ENCODE measurements around the gene VPS33A.
"Not testable (repeated sequence)": the region's sequence is repeated elsewhere in the genome, so short reads cannot be mapped to it uniquely, and the experiment has no call there.

Gene VPS33A

DNA sequence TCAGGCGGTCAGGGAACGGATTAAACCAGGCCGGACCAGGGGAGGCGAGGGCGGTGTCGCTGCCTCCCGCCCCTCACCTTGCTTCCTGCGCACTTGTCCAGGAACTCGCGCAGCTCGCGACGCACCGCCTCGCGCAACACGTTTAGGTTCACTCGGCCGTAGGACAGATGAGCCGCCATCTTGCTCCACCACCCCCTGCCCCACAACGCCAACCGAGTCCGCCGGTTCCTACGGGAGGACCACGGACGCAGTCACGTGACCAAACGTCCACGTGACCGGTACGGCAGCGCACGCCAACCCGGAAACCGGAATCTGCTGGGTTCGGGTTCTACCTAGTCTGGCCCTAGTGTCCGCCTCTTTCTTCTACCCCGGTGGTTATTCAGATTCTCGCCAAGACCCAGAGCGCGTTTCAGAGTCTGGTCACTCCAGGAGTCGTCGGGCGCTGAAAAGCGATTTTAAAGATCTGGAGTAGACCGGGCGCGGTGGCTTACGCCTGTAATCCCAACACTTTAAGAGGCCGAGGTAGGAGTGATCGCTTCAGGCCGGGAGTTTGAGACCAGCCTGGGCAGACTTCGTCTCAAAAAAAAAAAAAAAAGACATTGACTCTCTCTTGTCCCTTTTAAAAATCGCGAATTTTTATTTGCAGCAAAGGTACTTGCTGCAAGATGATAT is at the start of gene VPS33A:
VPS33A (minus strand) TSS at position 265 of the 672 bp plus-strand sequence; CDS start at position 179, 86 bp downstream.
- DNase-seq = peak; percentile 99

DNA sequence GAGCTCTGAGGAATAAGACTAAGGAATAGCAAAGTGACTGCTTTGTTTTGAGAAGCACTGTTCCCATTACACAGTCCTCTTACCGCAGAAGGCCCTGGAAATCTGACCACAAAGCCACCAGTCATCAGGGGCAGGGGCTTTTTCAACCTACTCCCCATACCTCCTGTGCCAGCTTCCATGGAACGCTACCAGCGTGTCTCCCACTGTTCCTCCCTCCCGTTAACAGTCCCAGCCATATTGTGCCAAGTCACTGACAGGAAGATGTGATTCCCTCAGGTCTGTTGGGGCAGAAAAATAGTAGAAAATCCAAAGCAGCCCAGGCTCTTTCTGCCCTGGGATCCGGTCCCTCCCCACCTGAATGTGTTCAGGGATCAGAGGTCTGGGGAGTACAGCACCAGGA is 46.6 kb upstream of the VPS33A start:
- DNase-seq = no peak

DNA sequence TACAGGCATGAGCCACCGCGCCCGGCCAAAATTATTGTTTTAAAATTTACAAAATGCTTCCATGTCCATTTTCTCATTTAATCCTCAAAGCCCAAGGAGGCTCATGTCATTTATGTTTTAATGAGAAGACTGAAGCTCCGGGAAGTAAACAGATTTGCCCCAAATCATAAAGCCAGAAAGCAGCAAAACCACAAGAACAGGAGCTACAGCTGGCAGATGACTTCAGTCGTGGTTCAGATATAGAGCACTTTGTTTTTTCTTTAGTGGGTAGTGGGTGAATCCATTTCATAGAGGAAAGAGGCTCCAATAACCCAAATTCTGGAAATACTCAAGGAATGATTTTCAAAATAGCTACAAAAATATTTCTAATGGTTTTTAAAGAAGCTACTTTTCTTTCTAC is 45.4 kb upstream of the VPS33A start:
- DNase-seq = no peak

DNA sequence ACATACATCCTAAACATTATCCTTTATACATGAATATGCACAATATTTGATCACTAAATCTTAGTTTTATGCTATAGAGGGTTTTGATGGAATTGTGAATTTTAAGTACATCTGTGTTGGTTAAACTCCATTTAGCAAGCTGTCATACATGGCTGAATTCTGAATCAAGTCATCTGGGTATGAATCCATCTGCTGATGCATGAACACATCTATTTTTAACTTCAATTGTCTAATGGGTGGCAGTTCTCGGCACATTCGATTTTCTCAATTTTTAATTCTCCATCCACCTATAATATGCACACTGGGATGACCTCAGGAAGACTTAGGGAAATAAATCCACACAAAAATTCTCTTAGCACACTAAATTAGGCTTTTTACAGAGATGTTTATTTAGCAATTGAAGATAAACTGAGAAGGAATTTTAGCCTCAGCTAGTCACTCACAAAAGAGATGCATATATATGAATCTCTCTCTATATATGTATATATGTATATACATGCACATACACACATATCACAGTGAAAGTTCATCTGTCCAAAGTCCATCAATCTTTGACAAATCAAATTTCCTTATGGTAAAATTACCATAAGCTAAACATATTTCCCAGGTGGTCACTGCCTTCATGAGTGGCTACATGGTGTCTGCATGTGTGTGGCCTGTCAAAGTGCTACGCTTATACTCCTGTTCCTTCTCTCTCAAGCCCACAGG is 44.5 kb upstream of the VPS33A start:
- no peak for DNase-seq

DNA sequence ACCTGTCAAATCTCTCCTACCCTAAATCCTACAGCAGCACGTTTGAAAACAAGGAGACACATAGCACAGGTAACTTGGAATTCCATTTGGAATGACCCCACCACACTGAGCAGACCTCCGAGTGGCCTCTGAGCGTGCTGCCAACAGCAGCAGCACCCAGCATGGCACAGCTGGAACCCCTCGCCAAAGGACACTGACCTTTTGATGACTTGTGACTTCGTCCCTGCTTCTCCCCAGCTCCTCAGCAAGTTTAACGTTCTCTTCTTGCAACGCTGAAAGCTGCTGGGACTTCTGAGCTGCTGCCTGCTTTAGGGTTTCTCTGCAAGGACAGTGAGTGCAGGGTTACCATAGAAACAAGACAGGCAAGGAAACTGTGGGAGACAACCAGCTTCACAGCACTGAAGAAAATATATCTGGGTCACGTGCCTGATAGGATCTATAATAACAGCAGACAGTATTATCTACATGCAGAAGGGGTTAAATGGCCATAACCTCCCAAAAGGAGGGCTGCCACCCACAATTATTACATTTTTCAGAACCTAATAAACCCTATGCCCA is 43.3 kb upstream of the VPS33A start:
- peak; percentile 10 for DNase-seq

DNA sequence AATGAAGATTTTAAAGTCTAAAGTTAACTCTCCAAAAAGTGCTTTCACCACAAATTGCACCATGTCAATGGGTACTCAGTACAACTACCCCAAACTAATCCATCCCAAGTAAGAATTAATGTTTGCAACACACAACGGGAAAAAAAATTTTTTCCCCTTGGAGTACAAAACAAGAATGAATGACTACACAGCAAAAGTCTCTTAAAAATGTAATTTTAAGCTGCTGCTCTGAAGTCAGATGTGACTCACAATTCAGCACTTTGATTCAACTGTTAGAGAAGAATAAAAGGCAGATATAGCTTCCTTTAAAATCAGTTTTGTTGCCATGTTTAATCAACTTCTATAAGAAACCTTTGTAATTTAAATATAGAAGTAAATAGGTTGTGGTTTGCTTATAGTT is 42.5 kb upstream of the VPS33A start:
- no peak for DNase-seq

DNA sequence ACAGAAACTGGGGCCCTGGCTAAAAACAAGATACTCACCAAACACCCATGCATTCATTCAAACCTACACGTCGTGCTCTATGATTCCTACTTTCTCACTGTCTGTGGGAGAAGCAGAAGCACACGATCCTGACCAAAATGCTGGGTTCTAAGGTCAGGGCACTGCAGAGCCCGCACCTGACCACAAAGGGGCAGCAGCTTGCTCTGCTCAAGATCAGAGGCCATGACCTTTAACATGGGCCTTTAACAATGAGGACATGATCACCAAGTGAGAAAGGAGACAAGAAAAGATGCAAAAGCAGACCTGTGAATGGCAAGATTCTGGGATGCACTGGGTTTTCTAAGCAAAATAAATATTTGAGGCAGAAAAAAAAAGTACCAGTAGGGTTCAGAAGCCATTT is 40.1 kb upstream of the VPS33A start:
- no peak for DNase-seq

DNA sequence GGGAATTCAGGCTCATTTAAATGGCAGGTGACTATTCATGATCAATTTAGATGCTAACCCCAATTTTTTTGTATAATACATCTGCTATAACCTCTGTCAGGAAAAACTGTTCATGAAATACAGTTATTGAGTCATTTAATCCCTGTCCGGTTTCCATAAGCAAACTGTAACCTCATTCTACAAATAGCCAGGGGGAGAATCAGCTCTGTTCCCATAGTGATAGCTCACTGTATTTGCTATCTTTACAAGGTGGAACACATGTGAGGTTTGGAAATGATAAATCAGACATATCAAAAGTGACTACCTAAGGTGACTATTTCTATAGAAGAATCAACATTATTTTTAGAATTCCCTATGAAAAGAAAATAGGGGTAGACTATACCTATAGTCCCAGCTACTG is 38.6 kb upstream of the VPS33A start:
- peak; percentile 97 for DNase-seq

DNA sequence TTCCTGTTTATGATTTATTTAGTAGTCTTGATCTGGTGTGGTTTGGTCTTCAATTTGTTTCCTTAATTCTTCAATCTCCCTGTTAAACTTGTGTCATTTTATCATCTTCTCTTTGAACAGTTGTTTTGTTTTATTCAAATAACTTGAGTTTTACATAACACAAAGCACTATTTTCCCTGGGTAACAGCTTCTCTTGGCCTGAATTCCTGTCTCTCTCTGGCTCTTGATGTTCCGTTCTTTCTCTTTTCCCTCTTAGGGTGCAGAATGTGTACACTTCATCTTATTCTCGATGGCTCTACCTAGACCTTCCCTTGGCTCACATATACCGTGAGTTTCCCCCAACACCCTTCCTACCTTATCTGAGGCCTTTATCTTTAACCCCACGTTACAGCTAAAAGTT is 36.8 kb upstream of the VPS33A start:
- DNase-seq = no peak

DNA sequence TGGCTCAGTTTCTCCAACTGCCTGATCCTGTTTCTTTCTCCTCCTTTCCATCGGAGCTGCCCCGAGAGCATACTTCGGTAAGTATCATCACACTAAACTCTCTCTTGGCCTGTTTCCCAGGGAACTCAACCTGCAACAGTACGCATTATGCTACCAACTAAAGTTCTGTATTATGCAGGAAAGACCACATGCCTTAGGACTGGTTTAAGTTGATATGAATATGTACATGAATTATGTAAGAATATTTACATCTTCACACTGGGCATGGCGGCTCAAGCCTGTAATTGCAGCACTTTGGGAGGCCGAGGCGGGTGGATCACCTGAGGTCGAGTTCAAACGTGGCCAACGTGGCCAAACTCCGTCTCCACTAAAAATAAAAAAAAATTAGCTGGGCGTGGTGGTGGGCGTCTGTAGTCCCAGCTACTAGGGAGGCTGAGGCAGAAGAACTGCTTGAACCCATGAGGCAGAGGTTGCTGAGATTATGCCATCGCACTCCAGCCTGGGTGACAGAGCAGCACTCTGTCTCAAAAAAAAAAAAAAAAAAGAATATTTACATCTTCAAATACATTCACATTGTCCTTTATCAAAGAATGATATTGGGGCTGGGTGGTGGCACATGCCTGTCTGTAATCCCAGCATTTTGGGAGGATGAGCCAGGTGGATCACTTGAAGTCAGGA is 31.9 kb upstream of the VPS33A start:
- DNase-seq = no peak

DNA sequence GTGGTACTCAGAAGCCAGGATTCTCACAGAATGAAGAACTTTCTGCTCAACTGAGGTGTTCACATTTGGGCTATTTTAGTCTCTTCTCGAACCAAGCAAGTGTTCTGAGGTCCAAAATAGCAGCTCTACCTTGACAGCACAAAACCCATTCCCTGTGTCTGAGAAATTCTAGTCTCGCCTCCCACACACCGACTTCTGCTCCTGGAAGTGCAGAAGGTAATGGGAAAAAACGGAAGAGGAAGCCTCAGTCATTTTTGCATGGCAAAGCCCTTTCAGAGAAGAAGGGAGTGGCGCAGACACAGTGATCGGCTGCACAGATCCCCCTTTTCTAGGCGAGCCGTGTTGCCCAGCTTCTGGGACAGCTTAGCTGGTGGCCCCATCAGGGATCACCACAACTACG is 31.2 kb upstream of the VPS33A start:
- DNase-seq = no peak

DNA sequence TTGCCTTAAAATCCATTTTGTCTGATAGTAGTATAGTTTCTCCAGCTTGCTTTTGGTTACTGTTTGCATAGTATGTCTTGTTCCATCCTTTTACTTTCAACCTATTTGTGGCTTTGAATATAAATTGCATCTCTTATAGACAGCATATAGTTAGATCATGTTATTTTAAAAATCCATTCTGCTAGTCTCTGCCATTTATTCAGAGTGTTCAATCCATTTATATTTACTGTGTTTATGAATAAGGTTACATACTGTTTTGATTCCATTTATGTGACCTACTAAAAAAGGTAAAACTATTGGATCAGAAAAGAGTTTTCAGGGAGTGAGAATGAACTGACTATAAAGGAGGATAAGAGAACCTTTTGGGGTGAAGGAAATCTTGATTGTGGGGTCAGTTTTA is 29.6 kb upstream of the VPS33A start:
- DNase-seq = no peak

DNA sequence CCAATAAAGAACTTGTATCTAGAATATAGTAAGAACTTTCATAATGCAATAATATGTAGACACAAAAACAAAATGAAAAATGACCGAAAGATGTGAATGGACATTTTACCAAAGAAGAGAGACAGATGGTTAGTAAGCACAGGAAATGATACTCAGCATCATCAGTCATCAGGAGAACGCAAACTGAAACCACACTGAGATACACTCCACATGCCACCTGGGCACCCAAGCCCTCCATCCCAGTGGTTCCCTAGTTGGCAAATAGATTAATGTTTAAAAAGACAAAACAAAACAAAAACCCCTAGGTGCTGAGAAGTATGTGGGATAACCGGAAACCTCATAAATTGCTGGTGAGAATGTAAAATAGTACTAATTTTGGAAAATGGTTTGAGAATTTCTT is 26.8 kb upstream of the VPS33A start:
- no peak for DNase-seq

DNA sequence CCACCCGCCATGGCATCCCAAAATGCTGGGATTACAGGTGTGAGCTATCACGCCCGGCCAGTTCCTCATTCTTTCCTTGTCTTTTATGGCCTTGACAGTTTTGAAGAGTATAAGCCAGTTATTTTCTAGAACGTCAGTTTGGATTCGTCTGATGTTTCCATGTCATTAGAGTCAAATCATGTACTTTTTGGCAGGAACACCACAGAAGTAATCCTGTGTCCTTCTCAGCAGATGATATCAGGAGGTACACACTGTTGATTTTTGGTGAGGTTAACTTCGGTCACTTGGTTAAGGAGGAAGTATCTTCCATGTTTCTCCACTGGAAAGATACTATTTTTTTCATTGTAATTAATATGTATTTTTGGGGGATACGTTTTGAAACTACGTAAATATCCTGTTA is 25.1 kb upstream of the VPS33A start:
- no peak for DNase-seq

DNA sequence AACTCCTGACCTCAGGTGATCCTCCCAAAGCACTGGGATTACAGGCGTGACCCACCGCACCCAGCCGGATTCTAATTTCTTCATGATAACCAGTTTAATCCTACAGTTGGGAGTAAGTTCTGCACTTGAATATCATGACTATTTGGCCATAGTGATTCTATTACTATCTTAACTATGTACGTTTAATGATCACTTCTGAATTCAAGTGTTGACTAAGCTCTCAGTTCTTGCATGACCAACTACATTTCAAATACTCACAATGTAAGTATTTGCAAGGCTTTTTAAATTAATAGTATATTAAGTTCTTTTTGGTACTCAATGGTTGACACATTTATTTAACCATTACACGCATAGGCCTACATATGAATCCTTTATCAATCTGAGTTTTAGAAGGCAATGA is 17.4 kb upstream of the VPS33A start:
- DNase-seq = no peak

DNA sequence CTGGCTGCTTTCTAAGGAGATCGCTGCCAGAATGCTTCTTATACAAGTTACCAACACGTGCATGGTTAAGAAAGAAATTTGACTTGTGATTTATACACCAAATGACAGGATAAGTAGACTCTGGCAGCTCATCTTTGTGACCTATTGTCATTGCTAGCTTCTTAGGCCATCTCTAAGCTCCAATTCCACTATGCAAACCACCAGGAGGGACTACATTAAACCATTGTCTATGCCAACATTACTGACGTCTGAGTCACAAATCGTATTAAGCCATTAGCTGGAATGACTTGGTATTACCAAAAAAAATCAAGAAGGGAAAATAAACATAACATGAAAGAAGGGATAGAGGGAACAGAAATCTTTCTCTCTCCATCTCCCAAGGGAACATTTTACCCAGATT is 15.8 kb upstream of the VPS33A start:
- DNase-seq = no peak

DNA sequence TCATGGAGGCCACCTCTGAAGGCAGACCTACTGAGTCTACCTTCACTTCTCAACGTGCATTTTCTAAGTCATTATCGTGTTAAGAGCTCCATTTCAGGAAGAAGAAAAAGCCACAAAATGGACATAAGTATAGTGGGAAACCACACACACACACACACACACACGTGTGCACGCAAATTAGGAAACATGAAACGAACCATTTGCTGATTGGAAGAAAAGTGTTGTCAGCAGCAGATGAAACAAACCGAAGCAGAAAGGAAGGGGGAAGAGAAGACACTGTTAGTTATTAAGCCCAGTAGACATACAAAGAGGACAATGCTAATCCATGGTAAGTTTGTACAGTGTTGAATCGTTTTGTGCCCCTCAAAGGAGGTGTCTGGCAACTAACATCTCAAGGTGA is 9.9 kb upstream of the VPS33A start:
- DNase-seq = no peak

DNA sequence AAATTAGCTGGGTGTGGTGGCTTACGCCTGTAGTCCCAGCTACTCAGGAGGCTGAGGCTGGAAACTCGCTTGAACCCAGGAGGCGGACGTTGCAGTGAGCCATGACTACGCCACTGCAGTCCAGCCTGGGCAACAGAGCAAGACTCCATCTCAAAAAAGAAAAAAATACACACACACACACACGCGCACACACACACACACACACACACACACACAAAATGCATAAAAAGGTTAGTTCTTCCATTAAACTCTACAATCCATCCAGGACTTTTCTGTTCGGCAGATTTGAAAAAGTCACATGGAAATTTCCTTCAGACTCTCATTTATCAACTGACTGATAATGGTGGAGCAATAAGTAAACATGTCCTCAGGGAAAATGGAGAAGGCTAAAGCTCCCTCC is 9.2 kb upstream of the VPS33A start:
- no peak for DNase-seq

DNA sequence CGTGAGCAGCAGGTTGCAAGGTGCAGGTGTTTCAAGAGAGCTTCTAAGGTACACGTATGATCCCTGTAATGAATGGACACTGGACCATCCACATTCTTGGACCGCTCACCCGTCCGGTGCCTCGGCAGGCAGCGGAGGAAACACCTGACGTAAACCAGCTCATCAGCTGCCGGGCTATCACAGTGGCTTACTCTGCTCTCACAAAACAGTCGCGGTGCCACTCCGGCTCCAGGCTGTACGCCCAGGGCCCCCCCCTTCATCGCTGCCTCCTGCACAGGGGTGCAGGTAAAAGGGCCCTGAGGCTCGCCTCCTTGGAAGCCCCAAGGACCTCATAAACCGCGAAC is 436 bp downstream of the VPS33A start:
- peak; percentile 65 for DNase-seq

DNA sequence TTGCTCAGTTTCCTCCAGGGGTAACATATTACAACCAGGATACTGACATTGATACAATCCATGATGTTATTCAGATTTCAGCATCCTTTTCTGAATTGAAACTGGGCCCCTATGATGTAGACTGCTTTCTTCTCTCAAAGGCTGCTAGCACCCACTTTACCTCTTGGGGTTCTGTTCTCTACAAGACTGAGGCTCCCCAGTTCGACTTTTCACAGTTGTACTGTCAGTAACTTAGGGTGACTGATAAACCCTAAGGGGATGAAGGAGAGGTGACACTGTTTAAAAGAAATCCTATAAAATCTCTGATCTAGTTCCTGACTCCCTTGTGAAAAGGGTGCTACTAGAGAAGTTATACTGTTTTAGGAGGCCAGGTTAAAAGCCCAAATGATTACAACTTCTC is 818 bp downstream of the VPS33A start:
- no peak for DNase-seq

DNA sequence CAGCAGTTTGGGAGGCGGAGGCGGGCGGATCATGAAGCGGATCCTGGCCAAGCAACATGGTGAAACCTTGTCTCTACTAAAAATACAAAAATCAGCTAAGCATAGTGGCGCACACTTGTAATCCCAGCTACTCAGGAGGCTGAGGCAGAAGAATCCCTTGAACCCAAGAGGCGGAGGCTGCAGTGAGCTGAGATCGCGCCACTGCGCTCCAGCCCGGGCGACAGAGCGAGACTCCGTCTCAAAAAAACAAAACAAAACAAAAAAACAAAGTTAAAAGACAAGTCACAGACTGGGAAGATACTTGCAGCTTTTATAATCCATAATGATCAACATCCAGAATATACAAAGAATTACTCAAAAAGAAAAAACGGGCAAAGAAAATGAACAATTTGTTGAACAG is 5.6 kb downstream of the VPS33A start:
- DNase-seq = not testable (repeated sequence)

DNA sequence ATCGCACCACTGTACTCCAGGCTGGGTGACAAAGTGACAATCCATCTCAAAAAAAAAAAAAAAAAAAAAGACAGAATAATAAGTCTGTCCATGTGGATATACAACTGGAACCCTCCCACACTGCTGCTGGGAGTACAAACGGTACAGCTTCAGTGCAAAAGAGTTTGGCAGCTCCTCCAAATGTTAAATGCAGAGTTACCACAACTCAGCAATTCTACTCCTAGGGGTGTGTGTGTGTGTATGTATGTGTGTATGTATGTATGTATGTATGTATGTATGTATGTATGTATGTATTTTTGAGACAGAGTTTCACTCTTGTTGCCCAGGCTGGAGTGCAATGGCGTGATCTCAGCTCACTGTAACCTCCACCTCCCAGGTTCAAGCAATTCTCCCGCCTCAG is 7.4 kb downstream of the VPS33A start:
- not testable (repeated sequence) for DNase-seq

DNA sequence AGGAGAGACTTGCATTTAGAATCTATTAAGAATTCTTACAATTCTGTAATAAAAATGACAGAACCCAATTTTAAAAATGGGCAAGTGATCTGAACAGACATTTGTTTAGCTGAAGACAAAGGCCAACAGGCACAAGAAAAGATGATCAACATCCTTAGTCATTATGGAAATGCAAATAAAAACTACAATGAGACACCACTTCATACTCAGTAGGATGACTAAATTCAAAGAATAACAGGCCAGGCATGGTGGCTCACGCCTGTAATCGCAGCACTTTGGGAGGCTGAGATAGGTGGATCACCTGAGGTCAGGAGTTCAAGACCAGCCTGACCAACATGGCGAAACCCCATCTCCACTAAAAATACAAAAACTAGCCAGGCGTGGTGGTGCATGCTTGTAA is 7.8 kb downstream of the VPS33A start:
- DNase-seq = not testable (repeated sequence)

DNA sequence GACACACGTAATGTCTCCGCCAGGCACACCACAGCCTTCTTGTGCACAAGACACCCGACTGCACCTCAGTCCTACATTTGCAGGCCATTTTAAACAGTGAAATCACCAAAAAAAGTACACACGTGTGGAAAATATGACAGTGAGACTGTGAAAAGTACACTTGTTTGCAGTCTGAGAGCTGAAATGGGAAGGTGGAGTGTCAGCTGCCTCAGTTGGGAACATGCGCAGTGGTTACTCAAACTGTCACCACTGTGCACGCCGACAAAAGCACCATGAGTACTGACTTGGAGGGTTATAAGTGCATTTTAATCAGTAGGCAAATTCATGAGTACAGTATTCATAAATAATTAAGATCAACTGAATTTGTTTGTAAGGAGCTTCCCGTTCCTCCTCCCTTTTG is 15.8 kb downstream of the VPS33A start:
- no peak for DNase-seq
